Measurements from ENCODE around the gene CDH13.

DNA sequence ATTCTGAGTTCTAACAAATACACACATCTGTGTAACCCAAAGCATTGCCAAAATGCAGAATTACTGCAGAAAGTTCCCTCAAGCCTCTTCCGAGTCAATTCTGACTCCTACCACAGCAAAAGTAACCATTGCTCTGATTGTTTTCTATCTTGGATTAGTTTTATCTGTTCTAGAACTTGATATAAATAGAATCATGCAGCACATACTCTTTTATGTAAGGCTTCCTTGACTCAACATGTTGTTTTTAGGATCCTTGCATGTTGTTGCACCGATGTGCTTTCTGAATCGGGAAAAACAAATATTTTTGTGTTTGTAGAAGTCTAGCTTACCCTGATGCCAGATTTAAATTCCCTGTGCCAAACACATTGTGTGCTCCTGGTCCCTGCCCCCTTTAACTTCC lies 140.4 kb downstream of the CDH13 start:
- TF ChIP-seq NFE2L2 (conservative IDR thresholded peaks at IDR 0.05; ENCODE audit: low read length): no peak
- no peak for TF ChIP-seq JUNB (IDR thresholded peaks at IDR 0.05)
- TF ChIP-seq, protein P1, sequence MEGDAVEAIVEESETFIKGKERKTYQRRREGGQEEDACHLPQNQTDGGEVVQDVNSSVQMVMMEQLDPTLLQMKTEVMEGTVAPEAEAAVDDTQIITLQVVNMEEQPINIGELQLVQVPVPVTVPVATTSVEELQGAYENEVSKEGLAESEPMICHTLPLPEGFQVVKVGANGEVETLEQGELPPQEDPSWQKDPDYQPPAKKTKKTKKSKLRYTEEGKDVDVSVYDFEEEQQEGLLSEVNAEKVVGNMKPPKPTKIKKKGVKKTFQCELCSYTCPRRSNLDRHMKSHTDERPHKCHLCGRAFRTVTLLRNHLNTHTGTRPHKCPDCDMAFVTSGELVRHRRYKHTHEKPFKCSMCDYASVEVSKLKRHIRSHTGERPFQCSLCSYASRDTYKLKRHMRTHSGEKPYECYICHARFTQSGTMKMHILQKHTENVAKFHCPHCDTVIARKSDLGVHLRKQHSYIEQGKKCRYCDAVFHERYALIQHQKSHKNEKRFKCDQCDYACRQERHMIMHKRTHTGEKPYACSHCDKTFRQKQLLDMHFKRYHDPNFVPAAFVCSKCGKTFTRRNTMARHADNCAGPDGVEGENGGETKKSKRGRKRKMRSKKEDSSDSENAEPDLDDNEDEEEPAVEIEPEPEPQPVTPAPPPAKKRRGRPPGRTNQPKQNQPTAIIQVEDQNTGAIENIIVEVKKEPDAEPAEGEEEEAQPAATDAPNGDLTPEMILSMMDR (IDR thresholded peaks at IDR 0.05): no peak
- TF ChIP-seq, protein P2, sequence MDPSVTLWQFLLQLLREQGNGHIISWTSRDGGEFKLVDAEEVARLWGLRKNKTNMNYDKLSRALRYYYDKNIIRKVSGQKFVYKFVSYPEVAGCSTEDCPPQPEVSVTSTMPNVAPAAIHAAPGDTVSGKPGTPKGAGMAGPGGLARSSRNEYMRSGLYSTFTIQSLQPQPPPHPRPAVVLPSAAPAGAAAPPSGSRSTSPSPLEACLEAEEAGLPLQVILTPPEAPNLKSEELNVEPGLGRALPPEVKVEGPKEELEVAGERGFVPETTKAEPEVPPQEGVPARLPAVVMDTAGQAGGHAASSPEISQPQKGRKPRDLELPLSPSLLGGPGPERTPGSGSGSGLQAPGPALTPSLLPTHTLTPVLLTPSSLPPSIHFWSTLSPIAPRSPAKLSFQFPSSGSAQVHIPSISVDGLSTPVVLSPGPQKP (IDR thresholded peaks at IDR 0.05; ENCODE audit: low read depth, low read length): no peak
- TF ChIP-seq, protein P3, sequence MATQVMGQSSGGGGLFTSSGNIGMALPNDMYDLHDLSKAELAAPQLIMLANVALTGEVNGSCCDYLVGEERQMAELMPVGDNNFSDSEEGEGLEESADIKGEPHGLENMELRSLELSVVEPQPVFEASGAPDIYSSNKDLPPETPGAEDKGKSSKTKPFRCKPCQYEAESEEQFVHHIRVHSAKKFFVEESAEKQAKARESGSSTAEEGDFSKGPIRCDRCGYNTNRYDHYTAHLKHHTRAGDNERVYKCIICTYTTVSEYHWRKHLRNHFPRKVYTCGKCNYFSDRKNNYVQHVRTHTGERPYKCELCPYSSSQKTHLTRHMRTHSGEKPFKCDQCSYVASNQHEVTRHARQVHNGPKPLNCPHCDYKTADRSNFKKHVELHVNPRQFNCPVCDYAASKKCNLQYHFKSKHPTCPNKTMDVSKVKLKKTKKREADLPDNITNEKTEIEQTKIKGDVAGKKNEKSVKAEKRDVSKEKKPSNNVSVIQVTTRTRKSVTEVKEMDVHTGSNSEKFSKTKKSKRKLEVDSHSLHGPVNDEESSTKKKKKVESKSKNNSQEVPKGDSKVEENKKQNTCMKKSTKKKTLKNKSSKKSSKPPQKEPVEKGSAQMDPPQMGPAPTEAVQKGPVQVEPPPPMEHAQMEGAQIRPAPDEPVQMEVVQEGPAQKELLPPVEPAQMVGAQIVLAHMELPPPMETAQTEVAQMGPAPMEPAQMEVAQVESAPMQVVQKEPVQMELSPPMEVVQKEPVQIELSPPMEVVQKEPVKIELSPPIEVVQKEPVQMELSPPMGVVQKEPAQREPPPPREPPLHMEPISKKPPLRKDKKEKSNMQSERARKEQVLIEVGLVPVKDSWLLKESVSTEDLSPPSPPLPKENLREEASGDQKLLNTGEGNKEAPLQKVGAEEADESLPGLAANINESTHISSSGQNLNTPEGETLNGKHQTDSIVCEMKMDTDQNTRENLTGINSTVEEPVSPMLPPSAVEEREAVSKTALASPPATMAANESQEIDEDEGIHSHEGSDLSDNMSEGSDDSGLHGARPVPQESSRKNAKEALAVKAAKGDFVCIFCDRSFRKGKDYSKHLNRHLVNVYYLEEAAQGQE (IDR thresholded peaks at IDR 0.05): no peak
- no peak for TF ChIP-seq PHF8 (IDR thresholded peaks at IDR 0.05; ENCODE audit: borderline replicate concordance, low read depth)
- no peak for TF ChIP-seq RNF2 (IDR thresholded peaks at IDR 0.05; ENCODE audit: borderline replicate concordance, low read depth)
- no peak for TF ChIP-seq EP300 (IDR thresholded peaks at IDR 0.05)
- no peak for TF ChIP-seq CBX2 (IDR thresholded peaks at IDR 0.05; ENCODE audit: borderline replicate concordance, low read depth)
- TF ChIP-seq CEBPB (IDR thresholded peaks at IDR 0.05): no peak
- no peak for TF ChIP-seq HDAC2 (IDR thresholded peaks at IDR 0.05)
- no peak for TF ChIP-seq POLR2A (IDR thresholded peaks at IDR 0.05; ENCODE audit: low read length)
- TF ChIP-seq SMC3 (IDR thresholded peaks at IDR 0.05): no peak
- no peak for TF ChIP-seq NPAS2 (CRISPR knock-in tag; IDR thresholded peaks at IDR 0.05; ENCODE audit: borderline replicate concordance)
